HepG2 (cell line): Measurements from ENCODE around the gene NRBP1. TPM values are rescaled to one million over a fixed set of nuclear protein-coding genes. Genes with fewer than 3 reads are reported as not detected.

Experiments used
- ATAC-seq: fragments of 200-7000 bp; cut with Tn5 transposase; 3 replicates; pipeline ENCODE4 v1.9.1; 2020; ENCODE audit warnings: mild to moderate bottlenecking, moderate library complexity
- BruUV-seq: library from RNA; stranded (reverse); fragments of 400-500 nt; replicated peaks from 2 replicates; lab custom pipeline; 2021; lab: Mats Ljungman, UMichigan
- CTCF ChIA-PET: fragments of 300-600 bp; formaldehyde crosslinking; extraction: SDS; loops from one replicate; lab custom pipeline; 2021; ENCODE audit warnings: low total read pairs, inconsistent platforms, low intra/inter-chr PET ratio; lab: Yijun Ruan, JAX
- POLR2A ChIA-PET: fragments of 350-600 bp; sonication (Branson Sonifier 250); formaldehyde crosslinking; loops from one replicate; lab custom pipeline; 2020; ENCODE audit warnings: antibody characterized with exemption, inconsistent platforms; lab: Yijun Ruan, JAX
- DNase-seq: peaks from one replicate; pipeline ENCODE4 v3.0.0-alpha.2; 2015; ENCODE audit warnings: low spot score
- FAIRE-seq: peaks from 3 replicates; lab custom pipeline; 2011; peaks lifted over from hg19 to GRCh38; lab: Jason Lieb, UNC
- H2AFZ ChIP-seq: one replicate; pipeline ENCODE4 v1.6.1; 2011; ENCODE audit warnings: low read length, inconsistent platforms
- H3K27ac ChIP-seq: fragments of 300-600 bp; 3 replicates; pipeline ENCODE4 v1.8.0; 2011; ENCODE audit warnings: mixed run types, mild to moderate bottlenecking, mixed read lengths, low read length, inconsistent platforms; ENCODE audit not compliant: insufficient read depth; ENCODE audit errors: extremely low read length
- H3K27me3 ChIP-seq, 2 experiments: fragments of 200-600 bp in 1 of 2; 2 replicates in 1 of 2; 3 replicates in 1 of 2; pipeline versions ENCODE4 v1.6.0 to v1.8.0; 2011; ENCODE audit warnings: low read length in 2 of 2, mild to moderate bottlenecking in 2 of 2, moderate library complexity in 2 of 2, inconsistent platforms in 1 of 2; ENCODE audit not compliant: insufficient read depth in 2 of 2, control insufficient read depth in 1 of 2
- H3K36me3 ChIP-seq, 2 experiments: fragments of 200-600 bp in 1 of 2; replicated peaks in 1 of 2; 2 replicates in 1 of 2; 3 replicates in 1 of 2; pipeline versions ENCODE4 v1.5.1 to v1.8.0; 2011; ENCODE audit warnings: low read length in 2 of 2, inconsistent platforms in 1 of 2; ENCODE audit not compliant: insufficient read depth in 2 of 2, control insufficient read depth in 1 of 2
- H3K4me1 ChIP-seq: 2 replicates; pipeline ENCODE4 v1.5.1; 2012; ENCODE audit warnings: low read length, inconsistent platforms; ENCODE audit not compliant: insufficient read depth
- H3K4me2 ChIP-seq: 2 replicates; pipeline ENCODE4 v1.6.0; 2011; ENCODE audit warnings: low read depth, low read length, inconsistent platforms
- H3K4me3 ChIP-seq, 3 experiments: fragments of 200-600 bp in 1 of 3; sonication (generic), shearing (Covaris generic) in 1 of 3; replicated peaks in 1 of 3; 2 replicates each; pipeline ENCODE4 v1.5.1; 2011 to 2016; ENCODE audit warnings: low read length in 3 of 3, inconsistent platforms in 2 of 3, low read depth in 2 of 3, mild to moderate bottlenecking in 2 of 3, control low read depth in 1 of 3, mixed read lengths in 1 of 3; ENCODE audit not compliant: insufficient read depth in 1 of 3
- H3K79me2 ChIP-seq: one replicate; pipeline ENCODE4 v1.6.1; 2011; ENCODE audit warnings: low read length, inconsistent platforms; ENCODE audit not compliant: insufficient read depth
- H3K9ac ChIP-seq: 2 replicates; pipeline ENCODE4 v1.6.0; 2011; ENCODE audit warnings: mild to moderate bottlenecking, low read depth, low read length, inconsistent platforms; ENCODE audit not compliant: insufficient read depth
- H3K9me3 ChIP-seq: 2 replicates; pipeline ENCODE4 v1.5.1; 2012; ENCODE audit warnings: mild to moderate bottlenecking, low read length
- H4K20me1 ChIP-seq: 2 replicates; pipeline ENCODE4 v1.6.0; 2011; ENCODE audit warnings: inconsistent platforms, mild to moderate bottlenecking, low read length, moderate library complexity; ENCODE audit not compliant: insufficient read depth
- MAFG ChIP-seq: sonication (generic); formaldehyde crosslinking; IDR thresholded peaks from 2 replicates; pipeline ENCODE4 v1.5.1; 2020; ENCODE audit warnings: mild to moderate bottlenecking, missing genetic modification reagents
- NFE2L2 ChIP-seq: fragments of 150-350 bp; IDR thresholded peaks from 2 replicates; pipeline ENCODE4 v1.6.1; 2014; ENCODE audit warnings: low read length
- NFKB2 ChIP-seq: sonication (generic); formaldehyde crosslinking; IDR thresholded peaks from 2 replicates; pipeline ENCODE4 v1.4.0; 2020; ENCODE audit warnings: missing genetic modification reagents, borderline replicate concordance
- RCOR2 ChIP-seq: IDR thresholded peaks from 2 replicates; pipeline ENCODE4 v1.6.1; 2016; ENCODE audit warnings: missing biosample characterization, missing genetic modification reagents
- SRF ChIP-seq: IDR thresholded peaks from 2 replicates; pipeline ENCODE4 v1.6.1; 2011; ENCODE audit warnings: mild to moderate bottlenecking, low read depth, low read length, moderate library complexity
- ZBTB21 ChIP-seq: sonication (generic); formaldehyde crosslinking; IDR thresholded peaks from 2 replicates; pipeline ENCODE4 v1.4.0; 2020; ENCODE audit warnings: missing genetic modification reagents
- ZBTB42 ChIP-seq: sonication (generic); formaldehyde crosslinking; IDR thresholded peaks from 2 replicates; pipeline ENCODE4 v1.5.0; 2020; ENCODE audit warnings: mild to moderate bottlenecking, missing genetic modification reagents
- ZC3H13 ChIP-seq: sonication (generic); formaldehyde crosslinking; IDR thresholded peaks from 2 replicates; pipeline ENCODE4 v1.8.1; 2023; ENCODE audit warnings: mild to moderate bottlenecking, missing genetic modification reagents, moderate library complexity
- ZNF256 ChIP-seq: sonication (generic); formaldehyde crosslinking; conservative IDR thresholded peaks from 2 replicates; pipeline ENCODE4 v1.4.0; 2020; ENCODE audit warnings: missing genetic modification reagents
- ZNF264 ChIP-seq: sonication (generic); formaldehyde crosslinking; IDR thresholded peaks from 2 replicates; pipeline ENCODE4 v1.4.0; 2020; ENCODE audit warnings: missing genetic modification reagents
- ZNF543 ChIP-seq: sonication (generic); formaldehyde crosslinking; IDR thresholded peaks from 2 replicates; pipeline ENCODE4 v1.4.0; 2020; ENCODE audit warnings: mild to moderate bottlenecking, missing genetic modification reagents
- ZNF614 ChIP-seq: IDR thresholded peaks from 2 replicates; pipeline ENCODE4 v1.6.1; 2018; ENCODE audit warnings: missing biosample characterization, missing genetic modification reagents, inconsistent platforms, borderline replicate concordance
- ZNF850 ChIP-seq: sonication (generic); formaldehyde crosslinking; conservative IDR thresholded peaks from 2 replicates; pipeline ENCODE4 v1.9.0; 2021; ENCODE audit warnings: mild to moderate bottlenecking, missing genetic modification reagents
- WGBS: methylation state at CpG from one replicate; pipeline ENCODE4 v1.1.6; 2017; ENCODE audit warnings: low lambda C conversion rate; 5-methylcytosine and 5-hydroxymethylcytosine counted together
- in situ Hi-C: cut with HindIII; loops from 2 replicates; pipeline ENCODE4 v1.10.0; 2017; ENCODE audit warnings: low pct_unique_long_range_greater_than_20kb; ENCODE audit not compliant: extremely low pct_ligation_motif_present
- intact Hi-C: fragments of 100-400 bp; cut with micrococcal nuclease; formaldehyde crosslinking; loops from one replicate; pipeline ENCODE4 v1.10.0; 2022; ENCODE audit not compliant: unreplicated experiment
- polyA plus RNA-seq, 8 experiments: library from polyadenylated mRNA; depleted of rRNA in 3 of 8; stranded (reverse) in 7 of 8; unstranded in 1 of 8; fragments of >200 nt; fragmentation: Illumina TruSeq in 4 of 8; extraction: Trizol in 4 of 8; gene quantifications; 2 replicates each; pipeline versions ENCODE4 v1.2.1 to v1.2.3, GENCODE V29; 2011 to 2016; ENCODE audit warnings: low read depth in 4 of 8, missing spikeins in 1 of 8, mixed read lengths in 1 of 8; ENCODE audit not compliant: insufficient read depth in 1 of 8
- total RNA-seq, 5 experiments: library from RNA; depleted of rRNA; stranded (reverse); fragments of >200 nt; fragmentation: Illumina TruSeq; extraction: Trizol; gene quantifications; 2 replicates each; pipeline ENCODE4 v1.2.3, GENCODE V29; 2016; ENCODE audit warnings: low read depth in 1 of 5
- TF ChIP-seq, protein P1 (sequence below): sonication (generic); formaldehyde crosslinking; IDR thresholded peaks from 2 replicates; pipeline ENCODE4 v1.4.0; 2020; ENCODE audit warnings: missing genetic modification reagents
- TF ChIP-seq, protein P2 (sequence below): sonication (generic); formaldehyde crosslinking; IDR thresholded peaks from 2 replicates; pipeline ENCODE4 v1.8.0; 2022; ENCODE audit warnings: mild to moderate bottlenecking, missing genetic modification reagents, borderline replicate concordance

NRBP1 gene
- total and polyA plus RNA-seq, 2 of the 13 experiments (the other 11 are each of a cell fraction or from before 2014, with no cell fraction given), result 165 to 240 TPM

DNA sequence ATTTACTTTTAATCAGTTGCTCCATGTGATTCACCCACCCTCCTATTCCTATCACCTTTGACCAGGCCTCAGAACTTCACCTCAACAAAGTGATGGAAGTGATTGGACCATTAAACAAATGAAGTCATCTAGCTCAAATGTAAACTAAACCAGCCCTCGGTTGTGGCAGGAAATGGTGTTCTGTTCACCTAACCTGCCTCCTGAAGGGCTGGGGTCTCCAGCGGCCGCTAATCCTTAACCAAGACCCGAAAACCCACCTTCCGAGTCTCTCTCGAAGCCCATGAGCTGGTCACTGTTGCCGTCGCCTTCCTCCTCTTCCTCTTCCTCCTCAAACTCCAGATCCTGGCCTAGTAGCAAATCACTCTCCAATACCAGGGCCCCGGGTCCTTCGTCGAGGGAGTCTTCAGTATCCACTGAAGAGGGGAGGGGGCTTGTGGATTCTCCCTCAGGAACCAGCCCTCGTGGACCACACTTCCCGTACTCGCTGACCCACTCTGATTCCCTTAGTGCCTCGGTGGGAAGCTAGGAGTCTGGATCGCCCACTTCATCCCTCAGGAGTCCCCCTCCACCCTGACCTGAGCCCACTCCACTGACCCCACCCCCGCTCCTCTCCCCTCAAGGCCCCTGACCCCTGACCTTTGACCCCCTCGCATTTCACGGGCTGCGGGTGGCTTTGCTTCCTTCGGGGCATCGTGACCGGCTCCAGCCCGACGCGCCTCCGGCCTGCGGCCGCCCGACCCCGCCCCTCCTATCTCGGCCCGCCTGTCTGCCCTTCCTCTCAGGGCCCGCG is 48.4 kb upstream of the NRBP1 start (continued):
- TF ChIP-seq ZNF264 (CRISPR knock-in tag) (no peak), RCOR2 (no peak)
- TF ChIP-seq, all 625 proteins: peak for 97

DNA sequence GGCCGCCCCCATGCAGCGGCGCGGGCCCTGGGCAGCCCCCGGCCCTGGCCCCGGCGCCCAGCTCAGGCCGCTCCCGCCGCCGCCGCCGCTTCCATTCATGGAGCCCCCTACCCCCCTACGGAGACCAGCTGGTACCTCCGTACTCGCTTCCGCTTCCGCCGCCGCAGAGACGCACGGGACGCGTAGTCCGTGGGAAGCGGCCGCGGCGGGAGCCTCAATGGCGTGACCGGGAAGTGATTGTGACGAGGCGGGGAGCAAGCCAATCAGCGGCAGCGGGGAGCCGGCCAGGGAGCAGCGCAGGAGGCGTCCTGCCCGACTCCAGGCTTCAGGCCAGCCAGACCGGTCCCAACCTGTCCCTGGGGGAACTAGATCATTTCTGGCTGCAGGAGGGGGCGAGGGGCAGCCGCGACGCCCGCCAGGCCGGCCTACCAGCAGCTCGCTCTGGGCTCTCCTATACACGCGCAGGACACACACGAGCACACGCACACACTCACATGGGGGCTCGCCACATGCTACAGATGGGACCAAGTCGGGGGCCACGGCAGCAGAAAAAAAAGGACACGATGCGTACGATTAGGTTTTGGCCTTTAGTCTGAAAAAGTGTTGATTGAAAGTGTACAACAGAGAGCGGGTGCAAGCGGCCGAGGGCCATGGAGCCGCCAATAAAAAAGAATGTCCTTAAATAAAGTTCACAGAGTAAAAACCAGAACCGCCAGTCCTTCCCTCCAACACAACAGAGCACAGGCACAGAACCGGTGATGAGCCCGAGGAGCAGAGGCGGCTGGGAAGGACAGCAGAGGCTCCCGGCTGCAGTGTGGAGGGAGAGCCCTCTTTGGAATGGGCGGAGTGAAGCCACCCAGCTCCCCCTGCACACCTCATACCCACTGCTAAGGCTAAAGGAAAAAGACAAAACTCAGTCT is 47.5 kb upstream of the NRBP1 start, which contains the start of gene ZNF513:
Gene ZNF513 (minus strand): TSS at position 109 of the 920 bp plus-strand sequence. CDS start 208 bp downstream, outside the sequence.
- H4K20me1 ChIP-seq, result peaks cover 3% of the 10 kb centered on the region; the same call in 1 of the 2 replicates
- no TSS peak for BruUV-seq
- 82% methylated on average over 67 of the region's 67 CpGs for WGBS
- H3K4me2 ChIP-seq, result peak within 1 kb of the TSS; percentile 90
- intact Hi-C loops, result no loop called here
- POLR2A ChIA-PET, result interaction anchor here (1.1 to 5.1 kb wide), 5 partner anchors 10 to 59 kb away, joined by 6 to 38 read pairs (median 22); partner anchors contain the start of genes EIF2B4, GTF3C2, MPV17 and NRBP1
- H3K36me3 ChIP-seq, result peaks cover 46 to 71% of the 10 kb centered on the region in 2 experiments
- in situ Hi-C loops, result no loop called here
- H2AFZ ChIP-seq, result no peak within 1 kb of the TSS
- peak; percentile 63 for DNase-seq
- peak within 1 kb of the TSS; percentile 50 to 75 (median 63) for H3K4me3 ChIP-seq
- FAIRE-seq, result no peak
- peaks cover 3% of the 10 kb centered on the region for H3K79me2 ChIP-seq
- H3K9ac ChIP-seq, result peak within 1 kb of the TSS; percentile 75
- H3K27me3 ChIP-seq, result no peaks in the 10 kb centered on the region
- ATAC-seq, result peak; percentile 56
- no peaks in the 10 kb centered on the region for H3K9me3 ChIP-seq
- peaks cover 26% of the 10 kb centered on the region for H3K4me1 ChIP-seq
- H3K27ac ChIP-seq, result peak within 1 kb of the TSS; percentile 85
- CTCF ChIA-PET, result no interaction called here
- TF ChIP-seq ZBTB42 (0 out of 2 replicates have a peak, but pooled peaks have one; percentile 41), MAFG (no peak), ZNF543 (CRISPR knock-in tag) (no peak), ZNF614 (no peak), ZC3H13 (peak; percentile 37; the same call in 1 of the 2 replicates), NFE2L2 (no peak), ZBTB21 (CRISPR knock-in tag) (no peak), ZNF850 (no peak), NFKB2 (CRISPR knock-in tag) (no peak), ZNF256 (CRISPR knock-in tag) (no peak), SRF (no peak)
- TF ChIP-seq, protein P1, sequence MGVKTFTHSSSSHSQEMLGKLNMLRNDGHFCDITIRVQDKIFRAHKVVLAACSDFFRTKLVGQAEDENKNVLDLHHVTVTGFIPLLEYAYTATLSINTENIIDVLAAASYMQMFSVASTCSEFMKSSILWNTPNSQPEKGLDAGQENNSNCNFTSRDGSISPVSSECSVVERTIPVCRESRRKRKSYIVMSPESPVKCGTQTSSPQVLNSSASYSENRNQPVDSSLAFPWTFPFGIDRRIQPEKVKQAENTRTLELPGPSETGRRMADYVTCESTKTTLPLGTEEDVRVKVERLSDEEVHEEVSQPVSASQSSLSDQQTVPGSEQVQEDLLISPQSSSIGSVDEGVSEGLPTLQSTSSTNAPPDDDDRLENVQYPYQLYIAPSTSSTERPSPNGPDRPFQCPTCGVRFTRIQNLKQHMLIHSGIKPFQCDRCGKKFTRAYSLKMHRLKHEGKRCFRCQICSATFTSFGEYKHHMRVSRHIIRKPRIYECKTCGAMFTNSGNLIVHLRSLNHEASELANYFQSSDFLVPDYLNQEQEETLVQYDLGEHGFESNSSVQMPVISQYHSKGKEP (CRISPR knock-in tag), result no peak
- TF ChIP-seq, protein P2, sequence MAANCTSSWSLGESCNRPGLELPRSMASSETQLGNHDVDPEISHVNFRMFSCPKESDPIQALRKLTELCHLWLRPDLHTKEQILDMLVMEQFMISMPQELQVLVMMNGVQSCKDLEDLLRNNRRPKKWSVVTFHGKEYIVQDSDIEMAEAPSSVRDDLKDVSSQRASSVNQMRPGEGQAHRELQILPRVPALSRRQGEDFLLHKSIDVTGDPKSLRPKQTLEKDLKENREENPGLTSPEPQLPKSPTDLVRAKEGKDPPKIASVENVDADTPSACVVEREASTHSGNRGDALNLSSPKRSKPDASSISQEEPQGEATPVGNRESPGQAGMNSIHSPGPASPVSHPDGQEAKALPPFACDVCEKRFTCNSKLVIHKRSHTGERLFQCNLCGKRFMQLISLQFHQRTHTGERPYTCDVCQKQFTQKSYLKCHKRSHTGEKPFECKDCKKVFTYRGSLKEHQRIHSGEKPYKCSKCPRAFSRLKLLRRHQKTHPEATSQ (CRISPR knock-in tag), result no peak
